Bone marrow (tissue), 2 donors: ENCODE measurements around the gene SERP2.
A peak's percentile ranks its signal among the peaks of the same experiment; 100 is the strongest.
"Not testable (repeated sequence)": the region's sequence is repeated elsewhere in the genome, so short reads cannot be mapped to it uniquely, and the experiment has no call there.

Experiments used
- DNase-seq, 2 donors: peaks; one replicate each; lab custom pipeline; 2025; lab: John Stamatoyannopoulos, UW

SERP2 gene

DNA sequence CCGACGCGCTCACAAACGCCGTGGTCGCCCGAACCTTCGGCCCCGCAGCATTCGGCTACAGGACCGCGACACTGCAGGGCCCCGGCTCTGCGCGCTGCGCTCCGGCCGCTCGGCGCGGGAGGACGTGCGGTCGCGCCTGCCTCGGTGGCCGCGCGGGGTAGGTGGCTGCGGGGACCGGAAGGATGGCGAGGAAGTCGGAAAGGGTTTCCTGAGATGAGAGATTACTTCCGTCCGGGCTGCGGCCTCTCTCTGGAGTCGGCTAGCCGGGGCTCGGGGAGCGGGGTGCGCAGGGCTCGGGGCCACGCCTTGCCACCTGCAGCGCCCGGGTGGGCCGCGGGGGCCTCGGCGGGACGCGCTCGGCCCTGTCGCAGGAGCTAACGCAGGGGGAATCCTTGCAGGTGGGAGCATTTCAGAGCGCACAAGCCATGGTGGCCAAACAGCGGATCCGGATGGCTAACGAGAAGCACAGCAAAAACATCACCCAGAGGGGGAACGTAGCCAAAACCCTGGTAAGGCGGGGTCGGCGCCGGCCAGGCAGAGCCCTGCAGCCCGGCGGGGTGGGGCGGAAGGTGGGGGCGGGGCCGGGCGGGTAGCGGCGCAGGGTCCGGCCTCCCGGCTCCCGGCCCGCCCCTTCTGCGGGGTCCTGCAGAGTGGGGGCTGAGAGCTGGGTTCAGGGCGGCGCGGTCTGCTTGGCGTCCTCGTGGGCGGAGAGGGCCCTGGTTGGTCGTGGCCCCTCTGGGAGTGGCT lies at the start of gene SERP2:
SERP2 (plus strand) TSS at position 224 of the 747 bp plus-strand sequence; CDS start at position 426, 202 bp downstream.
- no peak for DNase-seq

- no peak for DNase-seq
Observed at GRCh38 chr13:44326961-44327360, 46.7 kb upstream of the SERP2 start.

DNA sequence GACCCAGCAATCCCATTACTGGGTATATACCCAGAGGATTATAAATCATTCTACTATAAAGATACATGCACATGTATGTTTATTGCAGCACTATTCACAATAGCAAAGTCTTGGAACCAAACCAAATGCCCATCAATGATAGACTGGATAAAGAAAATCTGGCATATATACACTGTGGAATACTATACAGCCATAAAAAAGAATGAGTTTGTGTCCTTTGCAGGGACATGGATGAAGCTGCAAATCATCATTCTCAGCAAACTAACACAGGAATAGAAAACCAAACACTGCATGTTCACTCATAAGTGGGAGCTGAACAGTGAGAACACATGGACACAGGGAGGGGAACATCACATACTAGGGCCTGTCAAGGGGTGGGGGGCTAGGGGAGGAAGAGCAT lies 44.6 kb upstream of the SERP2 start:
- not testable (repeated sequence) for DNase-seq

DNA sequence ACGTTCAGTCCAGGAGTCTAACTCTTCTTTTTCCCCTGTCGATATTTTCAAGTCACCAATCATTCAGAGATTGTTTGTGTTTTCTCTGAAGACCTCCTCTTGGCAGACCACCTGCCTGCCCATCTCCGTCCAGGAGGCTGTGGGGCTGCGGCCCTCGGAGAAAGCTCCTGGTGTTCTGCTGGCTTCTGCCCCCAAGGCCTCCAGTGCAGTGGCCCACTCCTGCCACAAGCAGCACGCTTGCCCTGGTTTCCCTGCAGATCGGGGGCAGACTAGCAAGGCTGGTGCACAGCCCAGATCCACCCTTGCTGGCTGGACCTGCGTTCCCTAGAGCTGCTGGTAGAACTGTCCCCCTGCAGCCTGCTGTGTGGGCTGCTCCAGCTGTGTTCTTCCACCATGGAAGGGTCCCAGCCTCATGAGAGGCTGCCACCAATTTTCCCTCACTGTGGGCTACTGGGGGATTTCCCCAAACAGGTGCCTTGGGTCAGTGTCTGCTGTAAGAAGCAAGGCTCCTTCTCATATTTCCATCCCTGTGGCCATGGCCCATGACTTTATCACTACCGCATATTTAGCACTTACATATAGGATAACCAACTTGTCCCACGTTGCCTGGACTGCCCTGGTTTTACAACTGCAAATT lies 43.6 kb upstream of the SERP2 start:
- DNase-seq, result no peak

DNA sequence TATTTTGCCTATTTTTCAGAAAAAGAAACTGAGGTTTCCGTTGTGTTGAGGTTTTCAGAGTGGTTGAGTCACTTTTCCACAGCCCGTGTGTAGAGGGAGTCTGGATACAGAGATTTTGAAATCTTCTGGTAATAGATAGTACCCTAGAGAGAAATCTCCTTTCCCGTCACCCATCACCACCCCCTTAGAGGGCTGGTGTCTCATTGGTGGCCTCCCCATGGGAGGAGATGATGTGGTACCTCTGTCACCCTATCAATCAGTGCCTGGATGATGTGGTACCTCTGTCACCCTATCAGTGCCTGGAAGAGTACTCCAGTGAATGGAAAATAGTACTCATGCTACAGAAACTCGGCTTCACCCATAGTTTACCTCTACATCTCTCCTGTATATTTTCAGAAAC lies 42.2 kb upstream of the SERP2 start:
- no peak for DNase-seq

GRCh38 chr13:44331912-44332851 lies 41.4 kb upstream of the SERP2 start:
- DNase-seq, result peak in 1 of 2 donors; percentile 89

DNA sequence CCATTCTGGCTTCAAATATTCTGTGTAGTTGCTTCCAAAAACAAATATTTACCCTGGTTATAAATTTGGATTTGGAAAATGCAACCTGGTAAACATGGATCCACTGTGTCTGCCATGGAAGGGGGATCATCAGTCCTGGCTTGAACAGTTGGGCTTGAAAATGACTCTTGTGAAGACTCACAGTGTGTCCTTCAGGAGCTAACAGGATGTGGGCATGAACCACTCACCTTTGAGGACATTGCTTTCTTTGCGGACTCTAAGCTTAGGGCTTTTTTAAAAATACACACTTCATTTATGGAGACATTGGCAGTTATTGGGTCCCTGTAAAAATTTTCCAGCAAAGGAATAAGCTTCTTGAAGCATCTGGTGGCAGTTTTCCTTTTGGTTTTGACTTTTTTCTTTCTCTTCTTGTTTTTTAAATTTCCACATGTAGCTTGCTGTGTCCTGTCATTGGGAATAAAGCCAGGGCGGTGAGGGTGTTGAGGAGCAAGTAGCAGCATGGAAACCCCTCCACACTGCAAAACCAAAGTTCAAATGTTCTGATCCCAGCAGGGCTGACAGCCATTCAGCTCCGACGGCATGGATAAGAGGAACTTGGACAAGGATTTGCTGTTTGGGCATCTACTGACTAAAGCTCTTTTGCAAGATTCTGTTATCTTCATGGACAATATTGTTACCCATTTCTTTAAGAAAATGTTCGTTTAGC lies 39.5 kb upstream of the SERP2 start:
- no peak for DNase-seq

- DNase-seq, result no peak
Observed at GRCh38 chr13:44334751-44335150, 38.9 kb upstream of the SERP2 start.

DNA sequence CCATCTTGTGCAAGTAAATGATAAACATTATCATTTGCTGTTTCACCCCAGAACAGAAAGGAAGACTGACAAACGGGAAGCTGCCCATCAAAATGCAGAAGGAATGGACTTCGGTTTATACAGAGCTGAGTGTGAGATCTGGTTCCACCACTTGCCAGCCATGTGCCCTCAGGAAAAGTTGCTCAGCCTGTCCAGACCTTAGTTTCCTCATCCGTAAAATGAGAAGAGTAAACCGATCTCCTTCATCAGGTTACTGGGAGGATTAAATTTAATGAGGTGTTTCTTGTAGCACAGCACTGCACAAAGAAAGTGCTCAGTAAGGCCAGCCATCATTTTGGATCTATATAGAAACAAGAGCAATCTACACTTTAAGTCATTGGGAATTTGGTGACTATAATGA lies 36.7 kb upstream of the SERP2 start:
- DNase-seq, result peak in 1 of 2 donors; percentile 13

- no peak for DNase-seq
Observed at GRCh38 chr13:44337581-44337980, 36.0 kb upstream of the SERP2 start.

- DNase-seq, result no peak
Observed at GRCh38 chr13:44340508-44340907, 33.1 kb upstream of the SERP2 start.

GRCh38 chr13:44342741-44343140 lies 30.9 kb upstream of the SERP2 start:
- no peak for DNase-seq

DNA sequence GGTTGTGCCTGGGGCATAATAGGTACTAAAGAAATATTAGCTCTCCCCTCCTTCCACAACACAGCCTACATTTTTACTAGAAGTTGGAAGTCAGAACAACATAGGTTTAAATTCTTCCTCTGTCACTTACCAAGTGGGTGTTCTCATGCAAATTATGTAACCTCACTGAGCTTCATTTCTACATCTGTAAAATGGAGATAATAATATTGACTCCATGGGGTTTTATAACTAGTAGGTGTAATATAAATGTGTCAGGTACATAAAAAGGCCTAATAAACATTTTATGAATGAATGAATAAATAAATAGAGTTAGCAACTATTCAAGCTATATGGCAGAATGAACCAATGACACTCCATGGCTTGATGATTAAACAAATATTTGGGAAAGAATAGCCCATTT lies 27.1 kb upstream of the SERP2 start:
- no peak for DNase-seq

- no peak for DNase-seq
Observed at GRCh38 chr13:44347301-44347700, 26.3 kb upstream of the SERP2 start.

DNA sequence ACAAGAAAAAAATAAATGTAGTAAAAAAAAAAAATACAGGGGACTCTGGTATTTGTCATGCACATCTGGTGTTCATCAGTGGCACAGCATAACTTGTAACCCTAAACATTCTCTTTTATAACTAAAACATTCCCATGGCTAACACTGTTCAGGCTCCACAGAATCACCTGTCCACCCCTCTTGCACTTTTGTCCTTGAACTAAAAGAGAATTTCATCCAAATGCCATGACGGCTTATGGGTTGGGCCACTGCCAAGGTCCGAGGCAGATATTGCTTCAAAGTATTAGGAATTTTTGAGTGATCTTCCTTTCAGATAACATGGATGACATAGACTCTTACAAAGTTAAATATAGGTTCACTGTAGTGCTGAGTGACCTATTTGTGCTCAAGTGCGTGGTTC lies 25.7 kb upstream of the SERP2 start:
- DNase-seq, result no peak

DNA sequence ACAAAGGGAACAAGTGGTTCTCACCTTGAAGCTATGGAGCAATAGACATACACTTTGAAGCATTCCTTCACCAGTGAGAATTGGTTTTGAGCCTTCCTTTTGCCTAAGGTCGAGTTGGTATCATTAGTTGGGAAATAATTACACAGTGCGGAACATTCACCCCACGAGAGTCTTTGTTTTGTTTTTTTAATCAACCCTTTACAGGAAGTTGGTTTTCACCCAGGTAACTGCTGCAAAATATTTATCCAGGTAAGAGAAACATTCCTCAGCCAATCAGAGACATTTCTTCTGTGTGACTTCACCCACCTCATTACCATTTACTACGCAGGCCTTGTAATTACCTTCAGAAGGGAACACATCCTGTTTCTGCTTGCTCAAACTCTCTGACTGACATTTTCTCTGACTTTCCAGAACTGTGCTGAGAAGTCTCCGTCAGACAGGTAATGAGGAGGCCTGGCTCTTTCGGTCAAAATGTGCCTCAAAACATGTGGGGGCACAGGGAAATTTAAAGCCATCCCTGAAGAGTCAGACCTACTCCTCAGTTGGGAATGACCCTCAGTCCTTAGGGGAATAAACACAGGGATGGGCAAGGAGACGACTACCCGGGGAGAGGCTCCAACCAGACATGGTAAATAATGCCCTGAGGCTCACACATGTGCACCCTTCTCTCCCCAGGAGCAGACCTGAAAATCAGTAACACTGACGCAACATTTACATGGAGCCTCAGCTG lies 22.7 kb upstream of the SERP2 start:
- DNase-seq, result no peak

DNA sequence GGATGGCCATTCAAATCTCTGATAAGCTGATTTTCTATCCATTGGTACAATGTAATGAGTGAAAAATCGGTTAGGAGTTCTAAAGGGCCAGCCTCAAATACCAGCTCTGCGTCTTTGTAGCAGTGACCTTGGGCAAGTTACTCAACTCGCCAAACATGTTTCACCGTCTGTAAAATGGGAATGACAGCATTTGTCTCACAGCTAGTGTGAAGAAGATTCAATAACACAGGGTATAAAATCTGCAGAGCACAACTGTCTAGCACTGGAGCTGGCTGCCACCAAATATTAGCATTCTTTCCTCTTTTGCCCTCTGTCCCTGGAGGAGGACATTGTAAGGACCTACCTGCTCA lies 22.1 kb upstream of the SERP2 start:
- DNase-seq, result no peak

GRCh38 chr13:44352202-44352601 lies 21.4 kb upstream of the SERP2 start:
- DNase-seq, result no peak

GRCh38 chr13:44352671-44353070 lies 21.0 kb upstream of the SERP2 start:
- DNase-seq, result peak in 1 of 2 donors; percentile 41

DNA sequence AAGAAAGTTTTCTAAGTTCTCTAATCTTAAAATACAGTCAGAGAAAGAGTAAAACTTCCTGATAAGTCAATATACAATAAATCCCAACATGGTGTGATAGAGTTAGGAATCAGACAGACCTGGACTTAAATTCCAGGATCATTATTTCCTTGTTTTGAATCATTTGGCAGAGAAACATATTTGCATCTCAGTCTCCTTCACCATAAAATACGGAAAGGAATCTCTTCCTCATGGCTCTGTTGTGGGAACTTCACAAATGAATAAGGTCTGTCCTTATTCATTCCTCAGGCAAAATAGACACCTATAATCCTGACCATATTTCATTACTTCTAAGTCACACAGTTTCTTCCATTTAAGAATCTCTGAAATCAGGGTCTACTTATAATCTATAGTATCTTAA lies 19.3 kb upstream of the SERP2 start:
- no peak for DNase-seq

- no peak for DNase-seq
Observed at GRCh38 chr13:44354884-44355283, 18.7 kb upstream of the SERP2 start.
